Measurements from ENCODE around the gene MTOR. TPM values are rescaled to one million over a fixed set of nuclear protein-coding genes. Genes with fewer than 3 reads are reported as not detected.

MTOR gene
- total RNA-seq, 6 donors from 2014 or later = 27.5 to 61.0 (median 33.1) TPM

DNA sequence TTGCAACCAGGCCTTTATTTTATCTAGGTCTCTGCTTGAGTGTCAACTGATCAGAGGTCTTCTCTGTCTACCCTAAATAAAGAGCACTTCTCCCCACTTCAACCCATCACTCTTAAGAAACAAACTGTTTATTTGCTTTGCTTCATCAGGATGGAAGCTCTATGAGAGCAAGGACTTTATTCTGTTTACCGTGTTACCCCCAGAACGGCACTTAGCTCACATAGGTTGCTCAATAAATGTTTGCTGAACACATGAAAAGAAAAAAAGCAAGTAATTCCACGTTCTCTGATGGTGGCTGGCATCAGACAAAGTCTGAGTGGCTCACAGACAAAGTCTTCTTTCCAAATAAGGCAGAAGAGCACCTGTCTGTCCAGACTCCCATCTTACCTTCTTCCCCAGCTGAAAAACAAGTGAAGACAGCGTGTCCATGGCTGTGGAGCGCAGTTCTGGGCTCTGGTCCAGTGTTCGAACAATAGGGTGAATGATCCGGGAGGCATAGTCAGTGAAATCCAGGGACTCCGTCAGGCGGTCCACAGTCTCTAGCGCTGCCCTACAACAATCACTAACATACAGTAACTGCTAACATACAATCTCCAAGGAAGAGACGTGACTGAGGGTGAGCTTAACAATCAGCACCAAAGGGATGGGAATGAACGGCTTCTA lies 50.3 kb downstream of the MTOR start:
- DNase-seq (no peak), ATAC-seq (ENCODE audit: low FRiP score in 2 of 2) (peak in 1 of 2 donors; percentile 37)
- Histone ChIP-seq H3K27ac (no peak overlapping the region), H3K27me3 (no peaks in the 10 kb centered on the region), H3K4me1 (no peaks in the 10 kb centered on the region), H3K4me3 (no peak overlapping the region), H3K36me3 (peaks cover 38 to 100% (median 77%) of the 10 kb centered on the region in 4 donors), H3K9me3 (no peaks in the 10 kb centered on the region)
- TF ChIP-seq POLR2AphosphoS5 (IDR thresholded peaks at IDR 0.05) (no peak), CTCF (IDR thresholded peaks at IDR 0.05) (no peak), POLR2A (IDR thresholded peaks at IDR 0.05) (no peak), EP300 (IDR thresholded peaks at IDR 0.05) (no peak)
- 90 to 91% methylated on average over 12 of the region's 12 CpGs for whole genome bisulfite sequencing, 2 donors

GRCh38 chr1:11211461-11211860 lies 50.9 kb downstream of the MTOR start:
- ATAC-seq (ENCODE audit: low FRiP score in 2 of 2) = no peak
- H3K9me3 ChIP-seq = no peaks in the 10 kb centered on the region
- WGBS, 2 donors = 94 to 95% methylated on average over 4 of the region's 4 CpGs
- no peak overlapping the region for H3K4me3 ChIP-seq
- TF ChIP-seq POLR2A (IDR thresholded peaks at IDR 0.05) (no peak), CTCF (IDR thresholded peaks at IDR 0.05) (no peak), POLR2AphosphoS5 (IDR thresholded peaks at IDR 0.05) (no peak), EP300 (IDR thresholded peaks at IDR 0.05) (no peak)
- H3K4me1 ChIP-seq = no peaks in the 10 kb centered on the region
- DNase-seq = no peak
- no peak overlapping the region for H3K27ac ChIP-seq
- H3K36me3 ChIP-seq = peaks cover 38 to 98% (median 76%) of the 10 kb centered on the region in 4 donors
- no peaks in the 10 kb centered on the region for H3K27me3 ChIP-seq

DNA sequence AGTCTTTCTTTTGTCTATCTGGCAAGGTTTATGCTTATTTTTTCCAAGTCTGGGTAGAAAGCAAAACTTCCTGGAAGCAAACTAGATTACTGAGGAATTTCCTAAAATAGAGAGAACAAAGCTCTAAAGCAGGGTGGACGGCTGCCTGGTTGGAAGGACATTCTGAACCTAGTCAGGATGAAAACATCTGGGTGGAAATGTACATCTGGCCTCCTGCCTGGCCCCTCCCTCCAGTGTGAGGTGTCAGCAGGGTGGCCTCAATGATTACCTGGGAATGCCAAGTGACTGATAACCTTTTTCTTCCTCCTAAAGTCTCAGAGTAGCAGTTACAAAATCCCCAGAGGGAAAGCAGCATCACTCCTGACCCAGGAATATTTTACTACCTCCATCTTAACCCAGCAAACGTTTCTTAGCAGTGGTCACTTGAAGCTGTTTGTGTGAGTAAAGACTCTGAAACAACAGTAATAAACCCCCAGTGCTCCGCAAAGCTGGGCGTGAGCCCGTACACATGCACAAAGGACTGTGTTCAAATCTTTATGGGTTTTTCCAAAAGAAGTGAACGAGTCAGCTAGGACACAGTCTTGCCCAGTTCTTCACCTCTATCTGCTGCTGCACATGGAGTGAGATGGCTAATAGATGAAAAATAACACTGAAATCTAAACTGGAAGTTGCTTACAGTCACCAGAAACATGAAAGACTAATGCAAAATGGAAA lies 54.3 kb downstream of the MTOR start:
- Histone ChIP-seq H3K9me3 (no peaks in the 10 kb centered on the region), H3K36me3 (peaks cover 23 to 98% (median 79%) of the 10 kb centered on the region in 4 donors), H3K27ac (no peak overlapping the region), H3K4me3 (no peak overlapping the region), H3K4me1 (no peaks in the 10 kb centered on the region), H3K27me3 (no peaks in the 10 kb centered on the region)
- DNase-seq (no peak), ATAC-seq (ENCODE audit: low FRiP score in 2 of 2) (no peak)
- 83 to 86% methylated on average over 6 of the region's 6 CpGs for WGBS, 2 donors
- TF ChIP-seq POLR2AphosphoS5 (IDR thresholded peaks at IDR 0.05) (no peak), EP300 (IDR thresholded peaks at IDR 0.05) (no peak), POLR2A (IDR thresholded peaks at IDR 0.05) (no peak), CTCF (IDR thresholded peaks at IDR 0.05) (no peak)

DNA sequence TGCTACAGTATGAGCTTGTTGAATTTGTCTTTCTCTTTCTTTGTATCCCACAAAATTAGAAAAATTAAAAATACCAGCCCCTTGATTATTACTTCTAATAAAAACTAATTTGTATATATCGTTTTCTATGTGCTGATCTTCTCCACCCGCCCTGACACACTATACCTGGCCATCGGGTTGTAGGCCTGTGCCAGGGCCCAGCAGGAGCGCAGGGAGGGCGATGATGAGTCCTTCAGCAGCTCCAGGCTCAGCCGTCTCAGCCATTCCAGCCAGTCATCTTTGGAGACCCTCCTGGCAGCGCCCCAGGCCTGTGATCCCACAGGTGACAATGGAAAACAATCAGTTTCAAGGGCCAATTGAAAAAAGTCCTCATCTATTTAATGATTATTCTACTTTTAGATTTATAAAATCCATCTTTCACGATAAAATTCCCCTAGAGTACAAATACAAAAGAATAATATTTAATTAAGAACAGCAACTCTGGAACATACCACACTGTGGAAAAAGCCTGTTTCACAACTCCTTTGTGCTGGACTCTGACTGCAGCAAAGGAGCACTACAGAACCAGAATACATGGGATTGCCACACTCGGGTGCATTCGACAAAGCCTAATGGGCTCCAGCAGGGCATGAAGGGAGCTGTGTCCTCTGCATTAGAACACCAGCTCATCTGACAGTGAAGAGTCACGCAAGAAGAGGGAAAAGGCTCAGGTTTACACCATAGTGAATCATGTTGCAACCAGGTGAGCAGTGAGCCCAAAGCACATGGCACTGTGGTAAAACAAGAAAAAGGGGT lies 57.8 kb downstream of the MTOR start:
- 91 to 95% methylated on average over 11 of the region's 11 CpGs for WGBS, 2 donors
- peaks cover 10 to 94% (median 64%) of the 10 kb centered on the region in 4 donors for H3K36me3 ChIP-seq
- TF ChIP-seq POLR2A (IDR thresholded peaks at IDR 0.05) (no peak), POLR2AphosphoS5 (IDR thresholded peaks at IDR 0.05) (no peak), EP300 (IDR thresholded peaks at IDR 0.05) (no peak), CTCF (IDR thresholded peaks at IDR 0.05) (no peak)
- no peaks in the 10 kb centered on the region for H3K9me3 ChIP-seq
- H3K4me3 ChIP-seq = no peak overlapping the region
- no peak for ATAC-seq (ENCODE audit: low FRiP score in 2 of 2)
- DNase-seq = no peak
- H3K27ac ChIP-seq = no peak overlapping the region
- no peaks in the 10 kb centered on the region for H3K4me1 ChIP-seq
- H3K27me3 ChIP-seq = no peaks in the 10 kb centered on the region
